Testis (tissue), 2 donors: ENCODE results near the gene RHCE.

Experiments
- POLR2A ChIP-seq: fragments of 450-650 bp; IDR thresholded peaks from one replicate; pipeline ENCODE4 v1.6.1; 2017; ENCODE audit warnings: antibody characterized with exemption, mild to moderate bottlenecking, moderate library complexity
- TF ChIP-seq, protein P1 (sequence below), 3 experiments: fragments of 450-650 bp in 2 of 3; fragments of 200-600 bp in 1 of 3; sonication (generic) in 1 of 3; IDR thresholded peaks; one replicate each; pipeline ENCODE4 v1.5.1; 2016 to 2019; ENCODE audit warnings: antibody characterized with exemption in 3 of 3, mild to moderate bottlenecking in 2 of 3, moderate library complexity in 1 of 3

DNA sequence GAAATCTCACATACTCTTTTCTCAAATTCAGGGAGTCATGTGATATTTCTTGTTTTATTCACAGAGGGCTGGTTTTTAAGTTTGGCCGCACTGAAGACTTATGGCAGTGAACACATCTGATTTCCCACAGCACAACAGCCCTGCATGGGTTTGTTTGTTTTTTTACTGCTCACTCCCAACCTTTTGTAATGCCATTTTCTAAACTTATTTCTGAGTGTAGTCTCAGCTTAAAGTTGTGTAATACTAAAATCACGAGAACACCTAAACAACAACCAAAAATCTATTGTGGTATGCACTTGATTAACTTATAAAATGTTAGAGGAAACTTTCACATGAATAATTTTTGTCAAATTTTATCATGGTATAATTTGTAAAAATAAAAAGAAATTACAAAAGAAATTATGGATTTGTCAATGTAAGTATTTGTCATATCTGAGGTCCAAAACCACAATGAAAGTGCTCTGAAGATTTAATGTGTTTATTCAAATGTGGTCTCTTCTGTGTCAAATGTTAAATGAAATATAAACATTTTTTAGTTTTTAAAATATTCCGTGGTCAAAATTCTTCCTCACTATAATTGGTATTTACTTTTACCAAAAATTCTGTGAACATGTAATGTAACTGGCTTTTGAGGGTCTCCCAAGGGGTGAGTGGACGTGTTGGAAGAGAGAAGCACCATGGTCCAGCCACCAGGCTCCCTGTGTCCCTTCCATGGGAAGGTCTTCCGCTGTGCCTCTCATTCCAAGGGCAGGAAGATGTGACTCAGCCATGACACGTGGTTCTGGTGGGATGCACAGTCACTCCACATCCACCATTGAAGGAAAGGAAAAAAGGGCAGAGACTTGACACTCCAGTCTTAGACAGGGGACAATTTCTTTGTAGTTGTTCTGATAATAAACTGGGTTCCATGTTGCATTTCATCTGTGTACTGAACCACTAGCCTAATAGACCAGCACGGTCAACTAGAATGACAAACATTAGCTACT lies 59.7 kb downstream of the RHCE start:
- no peak for TF ChIP-seq POLR2A
- TF ChIP-seq, protein P1, sequence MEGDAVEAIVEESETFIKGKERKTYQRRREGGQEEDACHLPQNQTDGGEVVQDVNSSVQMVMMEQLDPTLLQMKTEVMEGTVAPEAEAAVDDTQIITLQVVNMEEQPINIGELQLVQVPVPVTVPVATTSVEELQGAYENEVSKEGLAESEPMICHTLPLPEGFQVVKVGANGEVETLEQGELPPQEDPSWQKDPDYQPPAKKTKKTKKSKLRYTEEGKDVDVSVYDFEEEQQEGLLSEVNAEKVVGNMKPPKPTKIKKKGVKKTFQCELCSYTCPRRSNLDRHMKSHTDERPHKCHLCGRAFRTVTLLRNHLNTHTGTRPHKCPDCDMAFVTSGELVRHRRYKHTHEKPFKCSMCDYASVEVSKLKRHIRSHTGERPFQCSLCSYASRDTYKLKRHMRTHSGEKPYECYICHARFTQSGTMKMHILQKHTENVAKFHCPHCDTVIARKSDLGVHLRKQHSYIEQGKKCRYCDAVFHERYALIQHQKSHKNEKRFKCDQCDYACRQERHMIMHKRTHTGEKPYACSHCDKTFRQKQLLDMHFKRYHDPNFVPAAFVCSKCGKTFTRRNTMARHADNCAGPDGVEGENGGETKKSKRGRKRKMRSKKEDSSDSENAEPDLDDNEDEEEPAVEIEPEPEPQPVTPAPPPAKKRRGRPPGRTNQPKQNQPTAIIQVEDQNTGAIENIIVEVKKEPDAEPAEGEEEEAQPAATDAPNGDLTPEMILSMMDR (IDR thresholded peaks at IDR 0.05): no peak
